DLD1 (cell line): ENCODE measurements around the gene LOXL4.

Source experiments
- in situ Hi-C: cut with HindIII; loops from 2 replicates; pipeline ENCODE4 v1.10.0; 2017; ENCODE audit warnings: low sequenced_read_pairs

The LOXL4 gene

GRCh38 chr10:98202378-98202777 is 65.6 kb downstream of the LOXL4 start:
- in situ Hi-C loops, result no loop called here

GRCh38 chr10:98201760-98202159 is 66.2 kb downstream of the LOXL4 start:
- in situ Hi-C loops, result no loop called here
